GM19452 (cell line): ENCODE data around the gene OR4D2.

Source experiments
- ATAC-seq: cut with Tn5 transposase; IDR thresholded peaks from one replicate; pipeline ENCODE4 v1.9.1; 2021; ENCODE audit not compliant: unreplicated experiment

The OR4D2 gene

GRCh38 chr17:58205936-58206335, 39.2 kb downstream of the OR4D2 start:
- no peak for ATAC-seq

DNA sequence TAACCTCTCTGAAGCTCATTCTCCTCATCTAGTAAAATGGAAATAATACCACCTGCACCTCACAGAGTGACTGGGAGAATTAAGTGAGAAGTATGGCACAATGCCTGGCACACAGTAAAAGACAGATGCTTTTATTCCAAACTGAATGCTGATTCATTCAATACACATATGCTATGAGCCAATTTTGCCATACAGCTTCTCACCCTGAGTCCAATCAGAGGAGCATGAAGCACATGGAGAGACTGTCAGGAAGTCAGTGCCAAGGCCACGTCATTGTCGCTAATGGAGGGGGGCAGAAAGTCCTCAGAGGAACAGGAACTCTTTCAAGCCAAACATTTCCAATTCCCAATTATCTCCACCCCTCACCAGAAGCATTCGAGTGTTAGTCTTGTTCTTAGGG, 40.7 kb downstream of the OR4D2 start:
- ATAC-seq = no peak

- no peak for ATAC-seq
Observed at GRCh38 chr17:58208344-58208743, 41.6 kb downstream of the OR4D2 start.

- no peak for ATAC-seq
Observed at GRCh38 chr17:58210922-58211321, 44.1 kb downstream of the OR4D2 start.

DNA sequence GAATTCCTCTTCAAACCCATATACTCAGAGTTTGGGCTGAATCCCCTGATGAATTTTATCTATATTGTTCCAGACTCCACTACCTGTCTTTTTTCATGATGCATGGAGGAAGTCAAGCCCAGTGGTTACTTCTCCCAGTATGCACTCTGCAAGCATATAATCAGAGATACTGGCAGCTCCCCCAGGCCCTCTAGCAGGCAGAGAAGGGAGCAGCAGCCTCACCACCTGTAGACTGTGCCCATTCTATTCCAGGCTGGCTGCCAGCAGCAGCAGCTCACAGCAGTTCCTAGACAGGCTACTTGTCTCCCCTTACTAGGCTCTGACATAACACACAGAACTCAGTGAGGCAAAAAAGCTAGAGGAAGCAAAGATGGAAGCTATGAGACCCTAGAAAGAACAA, 48.9 kb downstream of the OR4D2 start:
- no peak for ATAC-seq

GRCh38 chr17:58217766-58218165, 51.0 kb downstream of the OR4D2 start:
- no peak for ATAC-seq

DNA sequence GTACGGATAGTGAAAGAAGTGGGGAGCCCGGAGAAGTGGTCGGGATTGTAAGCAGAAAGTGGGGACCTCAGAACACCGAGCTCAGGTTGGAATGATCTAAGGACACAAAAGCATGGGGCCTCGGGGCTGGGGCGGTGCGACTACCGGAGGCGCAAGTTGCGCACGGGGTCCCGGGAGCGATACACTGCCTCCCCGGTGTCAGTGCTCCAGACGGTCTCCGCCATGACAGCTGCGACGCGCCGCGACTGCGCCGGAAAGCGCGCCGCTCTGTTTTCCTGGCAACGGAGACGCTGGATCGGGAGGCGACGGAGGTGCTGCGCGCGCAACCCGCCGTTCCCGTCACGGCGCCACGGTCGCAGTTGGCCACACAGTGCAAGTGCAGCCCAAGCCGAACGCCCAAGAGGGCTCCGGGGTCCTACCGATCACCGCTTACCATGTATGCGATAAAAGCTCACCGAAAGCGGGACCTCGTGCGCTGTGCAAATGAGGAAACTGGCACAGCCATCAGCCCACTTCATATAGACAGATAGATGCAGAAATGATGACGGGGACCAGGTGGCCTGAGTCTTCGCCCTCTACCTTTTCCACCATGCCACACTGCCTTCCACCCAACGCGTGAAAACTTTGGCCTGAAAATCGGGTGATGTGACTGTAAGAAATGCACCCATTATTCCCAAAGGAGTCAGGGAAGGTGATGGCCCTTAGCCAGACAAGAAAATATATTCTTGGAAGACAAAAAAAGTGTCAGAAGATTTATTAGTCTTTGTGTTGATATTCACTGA, 52.4 kb downstream of the OR4D2 start, which contains the start of gene MKS1:
Gene MKS1 (minus strand): TSS at position 249 of the 782 bp plus-strand sequence. CDS start 25 bp downstream, at position 224.
- ATAC-seq = peak; percentile 94

GRCh38 chr17:58219789-58220183, 53.0 kb downstream of the OR4D2 start:
- ATAC-seq = no peak
